Measurements from ENCODE around the gene UNC93B1. TPM values are rescaled to one million over a fixed set of nuclear protein-coding genes. Genes with fewer than 3 reads are reported as not detected.
"Not testable (repeated sequence)": the region's sequence is repeated elsewhere in the genome, so short reads cannot be mapped to it uniquely, and the experiment has no call there.

The UNC93B1 gene
- total RNA-seq, 8 experiments from 2014 or later: 2.1 to 17.3 (median 6.3) TPM

- WGBS, 10 experiments: 35 to 100% (median 75%) methylated on average over 1 to 11 of the region's 41 CpGs; no CpG with 5 or more reads in 4 of the 10 experiments
- Histone ChIP-seq H3K27ac (no peak overlapping the region), H3K4me1 (replicated peaks in 1 of 2) (peaks cover 6 to 7% of the 10 kb centered on the region in 2 donors), H3K4me3 (peak overlapping the region in 4 of 5 donors; percentile 14 to 33 (median 21))
- peak; percentile 88 to 98 (median 92) for ATAC-seq (replicated peaks in 6 of 8)
- in situ Hi-C loops (cut with MboI; ENCODE audit: low pct_unique_long_range_greater_than_20kb in 2 of 9, low sequenced_read_pairs in 9 of 9, unreplicated experiment in 9 of 9): no loop called here
These were observed 7.0 kb downstream of the UNC93B1 start for GRCh38 chr11:67996622-67997474.

DNA sequence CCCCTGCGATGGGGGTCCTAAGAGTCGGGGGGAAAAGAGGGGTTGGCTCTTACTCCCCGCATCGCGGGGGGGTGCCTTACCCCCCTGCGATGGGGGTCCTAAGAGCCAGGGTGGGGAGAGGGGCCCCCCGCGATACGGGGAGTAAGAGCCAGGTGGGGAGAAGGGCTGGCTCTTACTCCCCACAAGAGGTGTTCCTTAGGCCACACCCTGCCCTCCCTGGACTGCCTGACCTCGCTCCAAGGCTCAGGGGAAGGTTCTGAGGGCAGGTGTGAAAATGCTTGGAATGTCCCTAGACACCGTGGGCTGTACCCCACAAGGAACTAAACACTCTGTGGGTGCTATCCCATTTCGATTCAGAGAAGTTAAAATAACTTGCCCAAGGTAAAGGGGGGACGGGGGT is 7.8 kb downstream of the UNC93B1 start:
- no peak overlapping the region for H3K4me3 ChIP-seq
- WGBS, 10 experiments: 80% methylated on average over 1 of the region's 13 CpGs; no CpG with 5 or more reads in 9 of the 10 experiments
- H3K27ac ChIP-seq: no peak overlapping the region
- in situ Hi-C loops (cut with MboI; ENCODE audit: low pct_unique_long_range_greater_than_20kb in 2 of 9, low sequenced_read_pairs in 9 of 9, unreplicated experiment in 9 of 9): no loop called here
- H3K4me1 ChIP-seq (replicated peaks in 1 of 2): peaks cover 5 to 6% of the 10 kb centered on the region in 2 donors
- ATAC-seq (replicated peaks in 6 of 8): no peak

GRCh38 chr11:67995579-67995978 is 8.3 kb downstream of the UNC93B1 start:
- H3K4me3 ChIP-seq: not testable (repeated sequence)
- WGBS, 10 experiments: no CpG with 5 or more reads among the region's 14 CpGs

GRCh38 chr11:67995129-67995528 is 8.8 kb downstream of the UNC93B1 start:
- H3K4me1 ChIP-seq (replicated peaks in 1 of 2); ATAC-seq (replicated peaks in 6 of 8); H3K27ac ChIP-seq; H3K4me3 ChIP-seq; in situ Hi-C loops (cut with MboI; ENCODE audit: low pct_unique_long_range_greater_than_20kb in 2 of 9, low sequenced_read_pairs in 9 of 9, unreplicated experiment in 9 of 9): not testable (repeated sequence)
- WGBS, 10 experiments: 67% methylated on average over 1 of the region's 3 CpGs; no CpG with 5 or more reads in 9 of the 10 experiments

More at GRCh38 chr11:67995579-67995978, 8.3 kb downstream of the UNC93B1 start:
- H3K4me1 ChIP-seq (replicated peaks in 1 of 2); H3K27ac ChIP-seq; ATAC-seq (replicated peaks in 6 of 8); in situ Hi-C loops (cut with MboI; ENCODE audit: low pct_unique_long_range_greater_than_20kb in 2 of 9, low sequenced_read_pairs in 9 of 9, unreplicated experiment in 9 of 9): not testable (repeated sequence)

- ATAC-seq (replicated peaks in 6 of 8); H3K4me1 ChIP-seq (replicated peaks in 1 of 2); in situ Hi-C loops (cut with MboI; ENCODE audit: low pct_unique_long_range_greater_than_20kb in 2 of 9, low sequenced_read_pairs in 9 of 9, unreplicated experiment in 9 of 9); H3K4me3 ChIP-seq; H3K27ac ChIP-seq: not testable (repeated sequence)
- WGBS, 10 experiments: 80% methylated on average over 1 of the region's 5 CpGs; no CpG with 5 or more reads in 9 of the 10 experiments
These were observed 9.5 kb downstream of the UNC93B1 start for GRCh38 chr11:67994387-67994786.

DNA sequence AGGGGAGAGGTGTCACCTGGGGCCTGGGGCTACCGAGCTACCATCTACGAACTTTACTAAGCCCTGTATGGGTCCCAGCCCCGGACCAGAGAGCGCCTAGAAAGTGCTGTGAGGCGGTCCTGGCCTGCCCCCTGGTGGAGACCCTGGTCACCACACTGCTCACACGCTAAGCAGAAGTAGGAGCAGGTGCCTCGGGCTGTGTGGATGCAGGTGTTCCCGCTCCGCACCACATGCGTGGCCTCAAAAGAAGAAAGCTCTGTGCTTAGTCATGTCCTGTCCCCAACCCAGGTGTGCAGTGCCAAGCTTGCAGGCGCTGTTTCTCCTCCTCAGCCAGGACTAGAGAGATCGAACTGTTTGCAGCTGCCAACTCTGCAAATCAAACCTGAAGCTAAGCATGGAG is 10.1 kb downstream of the UNC93B1 start:
- ATAC-seq (replicated peaks in 6 of 8); H3K27ac ChIP-seq; in situ Hi-C loops (cut with MboI; ENCODE audit: low pct_unique_long_range_greater_than_20kb in 2 of 9, low sequenced_read_pairs in 9 of 9, unreplicated experiment in 9 of 9); H3K4me1 ChIP-seq (replicated peaks in 1 of 2); H3K4me3 ChIP-seq: not testable (repeated sequence)
- WGBS, 10 experiments: 0% methylated on average over 2 of the region's 12 CpGs; no CpG with 5 or more reads in 9 of the 10 experiments

DNA sequence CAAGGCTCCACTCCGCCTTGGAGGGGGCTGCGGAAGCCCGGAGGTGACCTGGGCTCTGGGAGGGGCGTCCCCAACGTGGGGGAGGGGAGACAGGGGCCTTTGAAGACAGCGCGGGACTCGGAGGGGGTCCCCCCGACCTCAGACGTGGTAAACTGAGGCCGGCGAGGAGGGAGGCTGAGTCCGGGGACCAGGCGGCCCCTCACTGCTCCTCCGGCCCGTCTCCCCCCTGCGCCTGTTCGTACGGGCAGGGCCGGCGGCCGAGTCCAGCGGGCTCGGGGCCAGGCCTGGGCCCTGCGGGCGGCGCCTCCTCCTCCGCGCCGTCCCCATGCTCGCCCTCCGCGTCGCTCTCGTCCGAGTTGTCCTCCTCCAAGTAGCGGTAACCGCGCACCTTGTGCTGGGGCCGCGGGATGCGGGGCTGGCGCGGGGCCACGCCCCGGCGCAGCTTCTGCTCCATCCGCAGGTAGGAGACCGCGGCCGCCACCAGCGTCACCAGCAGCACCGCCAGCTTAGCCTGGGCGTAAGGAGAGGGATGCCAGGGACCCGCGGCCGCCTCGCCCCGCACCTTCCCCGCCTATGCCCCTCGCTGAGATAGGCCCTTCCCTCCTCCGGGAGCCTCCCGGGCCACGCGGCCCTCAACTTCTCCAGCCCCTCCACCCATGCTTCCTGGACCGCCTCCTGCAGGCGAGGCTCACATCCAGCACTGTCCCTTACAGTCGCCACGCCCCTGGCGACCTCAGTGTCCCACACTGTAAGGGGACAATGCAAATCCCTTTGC is 12.4 kb downstream of the UNC93B1 start:
- H3K27ac ChIP-seq; H3K4me3 ChIP-seq; H3K4me1 ChIP-seq (replicated peaks in 1 of 2); ATAC-seq (replicated peaks in 6 of 8); in situ Hi-C loops (cut with MboI; ENCODE audit: low pct_unique_long_range_greater_than_20kb in 2 of 9, low sequenced_read_pairs in 9 of 9, unreplicated experiment in 9 of 9): not testable (repeated sequence)
- WGBS, 10 experiments: no CpG with 5 or more reads among the region's 70 CpGs

DNA sequence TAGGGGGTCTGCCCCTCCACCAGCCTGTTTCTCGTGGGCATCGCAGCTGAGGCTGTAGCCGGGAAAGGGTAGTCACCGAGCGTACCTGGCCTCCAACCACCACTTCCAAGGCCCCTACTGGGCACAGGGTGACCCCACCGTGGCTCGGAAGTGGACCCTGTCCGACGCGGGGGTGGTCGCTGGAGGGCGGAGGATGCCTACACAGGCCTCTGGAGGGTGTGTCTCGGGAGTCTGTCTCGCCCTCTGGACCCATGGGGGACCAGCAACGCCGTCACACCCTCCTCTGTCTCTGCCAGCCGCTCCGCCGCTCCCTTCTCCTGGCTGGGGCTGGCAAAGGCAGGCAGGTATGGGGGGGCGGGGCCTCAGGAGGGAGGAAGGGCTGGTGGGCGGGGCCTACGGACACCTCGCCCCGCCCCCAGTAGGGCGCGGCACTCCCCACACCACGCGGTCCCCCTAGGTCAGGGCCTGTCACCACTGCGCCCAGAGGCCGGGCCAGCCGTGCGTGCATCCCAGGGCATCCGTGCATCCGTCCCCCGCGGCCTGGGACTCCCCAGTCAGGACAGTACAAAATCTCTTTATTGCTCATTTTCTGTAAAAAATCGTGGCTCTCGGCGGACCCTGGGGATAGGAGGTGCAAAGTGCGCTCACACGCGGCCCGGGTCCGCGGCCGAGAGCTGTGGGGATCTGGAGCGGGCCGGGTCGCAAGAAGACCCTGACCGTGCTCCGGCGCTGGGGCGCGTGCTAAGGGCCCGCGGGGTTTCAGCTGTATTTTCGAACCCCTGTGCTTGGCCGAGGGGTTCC is 13.2 kb downstream of the UNC93B1 start:
- WGBS, 10 experiments: no CpG with 5 or more reads among the region's 58 CpGs
- H3K4me3 ChIP-seq; in situ Hi-C loops (cut with MboI; ENCODE audit: low pct_unique_long_range_greater_than_20kb in 2 of 9, low sequenced_read_pairs in 9 of 9, unreplicated experiment in 9 of 9): not testable (repeated sequence)

DNA sequence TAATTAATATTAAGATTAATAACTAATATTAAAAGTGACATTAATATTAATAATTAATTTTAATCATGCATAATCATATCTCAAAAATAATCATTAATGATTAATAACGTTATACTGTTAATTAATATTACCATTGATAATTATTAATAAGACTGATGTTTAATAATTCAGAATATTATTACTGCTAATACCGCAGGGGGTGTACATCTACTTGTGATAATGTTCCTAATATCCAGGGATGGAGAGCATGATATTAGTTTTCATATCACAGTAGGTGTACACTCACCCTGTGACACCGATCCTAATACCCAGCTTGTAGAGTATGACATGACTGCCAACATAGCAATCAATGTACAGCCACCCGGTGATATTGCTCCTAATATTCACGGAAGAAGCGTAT is 18.6 kb downstream of the UNC93B1 start:
- in situ Hi-C loops (cut with MboI; ENCODE audit: low pct_unique_long_range_greater_than_20kb in 2 of 9, low sequenced_read_pairs in 9 of 9, unreplicated experiment in 9 of 9); ATAC-seq (replicated peaks in 6 of 8); H3K4me1 ChIP-seq (replicated peaks in 1 of 2); H3K4me3 ChIP-seq; H3K27ac ChIP-seq: not testable (repeated sequence)
- WGBS, 10 experiments: 0 to 100% (median 48%) methylated on average over 1 to 4 of the region's 6 CpGs; no CpG with 5 or more reads in 1 of the 10 experiments

More for the DNA sequence above, 13.2 kb downstream of the UNC93B1 start:
- not testable (repeated sequence) for H3K4me1 ChIP-seq (replicated peaks in 1 of 2); H3K27ac ChIP-seq
- peak in 3 of 8 experiments; percentile 57 to 70 (median 60) for ATAC-seq (replicated peaks in 6 of 8)

DNA sequence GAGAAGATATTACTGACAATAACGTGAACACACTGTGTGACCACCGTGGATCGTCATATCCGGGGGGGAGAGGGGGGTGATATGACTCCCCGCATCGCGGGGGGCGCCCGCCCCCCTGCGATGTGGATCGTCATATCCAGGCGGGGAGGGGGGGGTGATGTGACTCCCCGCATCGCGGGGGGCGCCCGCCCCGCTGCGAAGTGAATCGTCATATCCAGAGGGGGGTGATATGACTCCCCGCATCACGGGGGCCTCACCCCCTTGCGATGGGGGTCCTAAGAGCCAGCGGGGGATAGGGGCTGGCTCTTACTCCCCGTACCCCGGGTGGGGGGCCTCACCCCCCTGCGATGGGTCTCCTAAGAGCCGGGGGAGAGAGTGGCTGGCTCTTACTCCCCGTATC is 19.9 kb downstream of the UNC93B1 start:
- no peak for ATAC-seq (replicated peaks in 6 of 8)
- H3K4me1 ChIP-seq (replicated peaks in 1 of 2): peaks cover 0 to 3% of the 10 kb centered on the region in 2 donors
- H3K27ac ChIP-seq: no peak overlapping the region
- H3K4me3 ChIP-seq: no peak overlapping the region
- WGBS, 10 experiments: 100% methylated on average over 1 of the region's 29 CpGs; no CpG with 5 or more reads in 9 of the 10 experiments
- in situ Hi-C loops (cut with MboI; ENCODE audit: low pct_unique_long_range_greater_than_20kb in 2 of 9, low sequenced_read_pairs in 9 of 9, unreplicated experiment in 9 of 9): no loop called here

DNA sequence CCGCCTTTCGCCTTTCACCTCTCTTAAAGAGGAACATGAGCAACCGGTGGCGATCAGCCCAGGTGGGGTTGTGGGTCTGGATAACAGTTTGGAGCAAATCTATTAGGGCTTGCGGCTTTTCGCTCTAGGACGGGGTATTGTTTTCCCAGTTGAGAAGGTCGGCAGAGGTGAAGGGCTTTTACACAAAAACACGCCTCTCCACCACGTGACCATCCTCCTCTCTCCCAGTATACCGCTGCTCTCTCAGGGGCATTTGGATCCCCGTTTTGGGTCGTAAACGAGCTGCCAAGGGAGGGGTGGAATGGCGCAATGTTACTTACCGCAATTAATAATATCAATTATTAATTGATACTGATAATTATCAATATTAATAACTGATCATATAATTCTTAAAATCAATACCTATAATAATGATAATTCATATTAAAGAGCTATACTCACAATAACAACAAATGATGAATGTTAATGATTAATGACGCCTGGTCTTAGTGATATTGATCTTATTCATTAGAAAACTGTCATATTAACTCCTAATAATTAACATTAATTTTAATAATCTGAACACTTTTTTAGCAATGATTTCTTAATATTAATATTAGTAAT is 21.5 kb downstream of the UNC93B1 start:
- in situ Hi-C loops (cut with MboI; ENCODE audit: low pct_unique_long_range_greater_than_20kb in 2 of 9, low sequenced_read_pairs in 9 of 9, unreplicated experiment in 9 of 9); H3K4me1 ChIP-seq (replicated peaks in 1 of 2): not testable (repeated sequence)
- WGBS, 10 experiments: 53 to 100% (median 89%) methylated on average over 1 to 7 of the region's 17 CpGs; no CpG with 5 or more reads in 2 of the 10 experiments

DNA sequence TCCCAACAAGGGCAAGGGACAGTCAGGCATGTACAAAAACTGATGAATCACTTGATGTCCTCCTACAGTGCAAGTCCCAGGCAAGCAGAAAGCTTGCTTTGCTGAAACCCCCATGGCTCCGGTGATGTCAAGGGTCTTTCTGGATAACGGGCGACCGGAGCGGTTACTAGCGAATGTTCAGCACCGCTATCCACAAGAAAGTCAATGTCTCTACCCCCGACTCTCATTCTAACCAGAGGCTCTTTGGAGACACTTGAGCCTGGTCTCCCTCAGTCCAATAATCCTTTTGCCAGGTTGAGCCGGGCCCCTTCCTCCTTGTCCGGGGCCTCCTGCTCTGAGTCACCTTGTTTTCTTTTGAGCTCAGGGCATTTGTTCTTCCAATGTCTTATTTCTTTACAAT is 22.7 kb downstream of the UNC93B1 start:
- H3K4me1 ChIP-seq (replicated peaks in 1 of 2); H3K4me3 ChIP-seq; H3K27ac ChIP-seq; in situ Hi-C loops (cut with MboI; ENCODE audit: low pct_unique_long_range_greater_than_20kb in 2 of 9, low sequenced_read_pairs in 9 of 9, unreplicated experiment in 9 of 9); ATAC-seq (replicated peaks in 6 of 8): not testable (repeated sequence)
- 40 to 100% (median 80%) methylated on average over 1 to 4 of the region's 10 CpGs; no CpG with 5 or more reads in 6 of the 10 experiments for WGBS, 10 experiments

More for the DNA sequence above, 21.5 kb downstream of the UNC93B1 start:
- H3K4me3 ChIP-seq; ATAC-seq (replicated peaks in 6 of 8); H3K27ac ChIP-seq: not testable (repeated sequence)
